ENCODE data around the gene CEP164. TPM values are rescaled to one million over a fixed set of nuclear protein-coding genes. Genes with fewer than 3 reads are reported as not detected.

The CEP164 gene
- total RNA-seq, 1 experiment from 2014 or later = 22.2 TPM

DNA sequence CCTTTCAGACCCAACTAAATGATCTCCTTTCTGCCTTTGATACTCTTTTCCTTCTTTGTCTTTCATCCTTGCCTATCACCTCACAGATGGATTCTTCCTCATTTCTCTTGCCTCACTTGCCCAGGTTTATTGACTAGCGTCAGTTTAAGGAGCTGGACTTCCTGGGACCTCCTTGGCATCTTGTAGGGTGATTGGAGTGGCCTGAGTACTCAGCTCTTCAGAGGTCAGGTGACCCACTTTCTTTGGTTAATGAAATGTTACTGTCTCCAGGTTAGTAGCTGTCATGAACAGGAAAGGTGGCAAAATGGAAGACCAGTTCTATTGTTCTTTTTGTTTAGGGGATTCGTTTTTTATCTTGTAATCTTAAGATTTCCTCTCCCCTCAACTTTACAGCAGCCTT, 41.1 kb upstream of the CEP164 start:
- Histone ChIP-seq H3K4me1 (ENCODE audit: control insufficient read depth in 1 of 2, insufficient read depth in 2 of 2, low read length in 2 of 2) (peaks cover 4 to 6% of the 10 kb centered on the region in 2 experiments), H3K36me3 (ENCODE audit: control insufficient read depth in 1 of 2, insufficient read depth in 2 of 2, low read length in 2 of 2) (peaks cover 3 to 15% of the 10 kb centered on the region in 2 experiments; a peak in 3 of 4 replicates), H3K27me3 (ENCODE audit: insufficient read depth, low read length) (no peaks in the 10 kb centered on the region), H3K79me2 (ENCODE audit: insufficient read depth, low read length) (no peaks in the 10 kb centered on the region), H3K27ac (ENCODE audit: low read depth, low read length) (no peak overlapping the region), H3K9ac (ENCODE audit: low read length) (no peak overlapping the region), H2AFZ (ENCODE audit: low read depth, low read length, poor library complexity, severe bottlenecking) (no peak overlapping the region), H3K9me2 (ENCODE audit: insufficient read depth) (no peaks in the 10 kb centered on the region), H3K4me3 (replicated peaks in 1 of 2; ENCODE audit: low read depth in 1 of 2, low read length in 2 of 2) (no peak overlapping the region), H3K4me2 (ENCODE audit: low read length) (no peak overlapping the region), H3K9me3 (ENCODE audit: control insufficient read depth in 1 of 2, insufficient read depth in 1 of 2, low read depth in 1 of 2, low read length in 2 of 2) (no peaks in the 10 kb centered on the region), H4K20me1 (ENCODE audit: insufficient read depth) (no peaks in the 10 kb centered on the region)
- CTCF ChIA-PET = no interaction called here
- intact Hi-C loops (cut with micrococcal nuclease) = no loop called here
- no peak for DNase-seq (ENCODE audit: low read depth, low spot score)
- no TSS peak for BruUV-seq (replicated peaks)
- POLR2A ChIA-PET = no interaction called here
- RAD21 ChIA-PET (ENCODE audit: low non-redundant PET in 1 of 2, low total read pairs in 2 of 2, uncharacterized antibody in 2 of 2, unreplicated experiment in 2 of 2) = no interaction called here
- TF ChIP-seq ZFX (IDR thresholded peaks at IDR 0.05) = no peak
- TF ChIP-seq ELF1 (IDR thresholded peaks at IDR 0.05; ENCODE audit: borderline replicate concordance, low read depth) = no peak
- TF ChIP-seq, protein P1, sequence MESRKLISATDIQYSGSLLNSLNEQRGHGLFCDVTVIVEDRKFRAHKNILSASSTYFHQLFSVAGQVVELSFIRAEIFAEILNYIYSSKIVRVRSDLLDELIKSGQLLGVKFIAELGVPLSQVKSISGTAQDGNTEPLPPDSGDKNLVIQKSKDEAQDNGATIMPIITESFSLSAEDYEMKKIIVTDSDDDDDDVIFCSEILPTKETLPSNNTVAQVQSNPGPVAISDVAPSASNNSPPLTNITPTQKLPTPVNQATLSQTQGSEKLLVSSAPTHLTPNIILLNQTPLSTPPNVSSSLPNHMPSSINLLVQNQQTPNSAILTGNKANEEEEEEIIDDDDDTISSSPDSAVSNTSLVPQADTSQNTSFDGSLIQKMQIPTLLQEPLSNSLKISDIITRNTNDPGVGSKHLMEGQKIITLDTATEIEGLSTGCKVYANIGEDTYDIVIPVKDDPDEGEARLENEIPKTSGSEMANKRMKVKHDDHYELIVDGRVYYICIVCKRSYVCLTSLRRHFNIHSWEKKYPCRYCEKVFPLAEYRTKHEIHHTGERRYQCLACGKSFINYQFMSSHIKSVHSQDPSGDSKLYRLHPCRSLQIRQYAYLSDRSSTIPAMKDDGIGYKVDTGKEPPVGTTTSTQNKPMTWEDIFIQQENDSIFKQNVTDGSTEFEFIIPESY (IDR thresholded peaks at IDR 0.05; ENCODE audit: extremely low read depth, insufficient replicate concordance, low read length) = no peak
- no peak for TF ChIP-seq CBX3 (IDR thresholded peaks at IDR 0.05; ENCODE audit: low read depth)
- TF ChIP-seq, protein P2, sequence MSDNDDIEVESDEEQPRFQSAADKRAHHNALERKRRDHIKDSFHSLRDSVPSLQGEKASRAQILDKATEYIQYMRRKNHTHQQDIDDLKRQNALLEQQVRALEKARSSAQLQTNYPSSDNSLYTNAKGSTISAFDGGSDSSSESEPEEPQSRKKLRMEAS (IDR thresholded peaks at IDR 0.05) = no peak
- no peak for TF ChIP-seq EZH2phosphoT487 (IDR thresholded peaks at IDR 0.05; ENCODE audit: borderline replicate concordance)
- TF ChIP-seq, protein P3, sequence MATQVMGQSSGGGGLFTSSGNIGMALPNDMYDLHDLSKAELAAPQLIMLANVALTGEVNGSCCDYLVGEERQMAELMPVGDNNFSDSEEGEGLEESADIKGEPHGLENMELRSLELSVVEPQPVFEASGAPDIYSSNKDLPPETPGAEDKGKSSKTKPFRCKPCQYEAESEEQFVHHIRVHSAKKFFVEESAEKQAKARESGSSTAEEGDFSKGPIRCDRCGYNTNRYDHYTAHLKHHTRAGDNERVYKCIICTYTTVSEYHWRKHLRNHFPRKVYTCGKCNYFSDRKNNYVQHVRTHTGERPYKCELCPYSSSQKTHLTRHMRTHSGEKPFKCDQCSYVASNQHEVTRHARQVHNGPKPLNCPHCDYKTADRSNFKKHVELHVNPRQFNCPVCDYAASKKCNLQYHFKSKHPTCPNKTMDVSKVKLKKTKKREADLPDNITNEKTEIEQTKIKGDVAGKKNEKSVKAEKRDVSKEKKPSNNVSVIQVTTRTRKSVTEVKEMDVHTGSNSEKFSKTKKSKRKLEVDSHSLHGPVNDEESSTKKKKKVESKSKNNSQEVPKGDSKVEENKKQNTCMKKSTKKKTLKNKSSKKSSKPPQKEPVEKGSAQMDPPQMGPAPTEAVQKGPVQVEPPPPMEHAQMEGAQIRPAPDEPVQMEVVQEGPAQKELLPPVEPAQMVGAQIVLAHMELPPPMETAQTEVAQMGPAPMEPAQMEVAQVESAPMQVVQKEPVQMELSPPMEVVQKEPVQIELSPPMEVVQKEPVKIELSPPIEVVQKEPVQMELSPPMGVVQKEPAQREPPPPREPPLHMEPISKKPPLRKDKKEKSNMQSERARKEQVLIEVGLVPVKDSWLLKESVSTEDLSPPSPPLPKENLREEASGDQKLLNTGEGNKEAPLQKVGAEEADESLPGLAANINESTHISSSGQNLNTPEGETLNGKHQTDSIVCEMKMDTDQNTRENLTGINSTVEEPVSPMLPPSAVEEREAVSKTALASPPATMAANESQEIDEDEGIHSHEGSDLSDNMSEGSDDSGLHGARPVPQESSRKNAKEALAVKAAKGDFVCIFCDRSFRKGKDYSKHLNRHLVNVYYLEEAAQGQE (IDR thresholded peaks at IDR 0.05; ENCODE audit: low read depth) = no peak
- TF ChIP-seq FOSL1 (IDR thresholded peaks at IDR 0.05; ENCODE audit: low read depth) = no peak
- TF ChIP-seq, protein P4, sequence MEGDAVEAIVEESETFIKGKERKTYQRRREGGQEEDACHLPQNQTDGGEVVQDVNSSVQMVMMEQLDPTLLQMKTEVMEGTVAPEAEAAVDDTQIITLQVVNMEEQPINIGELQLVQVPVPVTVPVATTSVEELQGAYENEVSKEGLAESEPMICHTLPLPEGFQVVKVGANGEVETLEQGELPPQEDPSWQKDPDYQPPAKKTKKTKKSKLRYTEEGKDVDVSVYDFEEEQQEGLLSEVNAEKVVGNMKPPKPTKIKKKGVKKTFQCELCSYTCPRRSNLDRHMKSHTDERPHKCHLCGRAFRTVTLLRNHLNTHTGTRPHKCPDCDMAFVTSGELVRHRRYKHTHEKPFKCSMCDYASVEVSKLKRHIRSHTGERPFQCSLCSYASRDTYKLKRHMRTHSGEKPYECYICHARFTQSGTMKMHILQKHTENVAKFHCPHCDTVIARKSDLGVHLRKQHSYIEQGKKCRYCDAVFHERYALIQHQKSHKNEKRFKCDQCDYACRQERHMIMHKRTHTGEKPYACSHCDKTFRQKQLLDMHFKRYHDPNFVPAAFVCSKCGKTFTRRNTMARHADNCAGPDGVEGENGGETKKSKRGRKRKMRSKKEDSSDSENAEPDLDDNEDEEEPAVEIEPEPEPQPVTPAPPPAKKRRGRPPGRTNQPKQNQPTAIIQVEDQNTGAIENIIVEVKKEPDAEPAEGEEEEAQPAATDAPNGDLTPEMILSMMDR (IDR thresholded peaks at IDR 0.05 in 2 of 3, conservative IDR thresholded peaks at IDR 0.05 in 1 of 3; ENCODE audit: borderline replicate concordance in 1 of 3, insufficient read depth in 1 of 3, low read depth in 2 of 3, low read length in 2 of 3) = no peak
- TF ChIP-seq POLR2A (IDR thresholded peaks at IDR 0.05; ENCODE audit: borderline replicate concordance, extremely low read depth, insufficient read depth, insufficient read length) = no peak
- TF ChIP-seq JUND (IDR thresholded peaks at IDR 0.05) = no peak
- TF ChIP-seq CEBPB (IDR thresholded peaks at IDR 0.05; ENCODE audit: low read depth) = no peak
- TF ChIP-seq TCF7L2 (IDR thresholded peaks at IDR 0.05; ENCODE audit: borderline replicate concordance, extremely low read depth, insufficient read depth, insufficient read length) = no peak
- TF ChIP-seq SRF (IDR thresholded peaks at IDR 0.05; ENCODE audit: low read depth) = no peak
- no peak for TF ChIP-seq YY1 (IDR thresholded peaks at IDR 0.05; ENCODE audit: extremely low read depth, insufficient replicate concordance, low read depth, low read length)
- no peak for TF ChIP-seq POLR2AphosphoS5 (IDR thresholded peaks at IDR 0.05; ENCODE audit: low read depth, low read length)
- no peak for TF ChIP-seq SP1 (IDR thresholded peaks at IDR 0.05; ENCODE audit: low read depth)
- TF ChIP-seq, protein P5, sequence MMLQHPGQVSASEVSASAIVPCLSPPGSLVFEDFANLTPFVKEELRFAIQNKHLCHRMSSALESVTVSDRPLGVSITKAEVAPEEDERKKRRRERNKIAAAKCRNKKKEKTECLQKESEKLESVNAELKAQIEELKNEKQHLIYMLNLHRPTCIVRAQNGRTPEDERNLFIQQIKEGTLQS (IDR thresholded peaks at IDR 0.05) = no peak
- ATAC-seq = no peak
